Stimulated activated CD4-positive, alpha-beta T cell treated with anti-CD3 and anti-CD28 coated beads, Interleukin-4, amount 100 ng/mL, for 4 hours (primary cell): ENCODE results near the gene SDR39U1.
"Not testable (repeated sequence)": the region's sequence is repeated elsewhere in the genome, so short reads cannot be mapped to it uniquely, and the experiment has no call there.

Experiments used
- DNase-seq, 2 experiments: peaks; one replicate each; pipeline ENCODE4 v3.0.0-alpha.2; 2020

Gene SDR39U1, protein sequence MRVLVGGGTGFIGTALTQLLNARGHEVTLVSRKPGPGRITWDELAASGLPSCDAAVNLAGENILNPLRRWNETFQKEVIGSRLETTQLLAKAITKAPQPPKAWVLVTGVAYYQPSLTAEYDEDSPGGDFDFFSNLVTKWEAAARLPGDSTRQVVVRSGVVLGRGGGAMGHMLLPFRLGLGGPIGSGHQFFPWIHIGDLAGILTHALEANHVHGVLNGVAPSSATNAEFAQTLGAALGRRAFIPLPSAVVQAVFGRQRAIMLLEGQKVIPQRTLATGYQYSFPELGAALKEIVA

GRCh38 chr14:24442240-24443052, at the start of gene SDR39U1:
TSS of gene SDR39U1 (minus strand) at chr14:24442776. CDS start at chr14:24442769, 7 bp downstream.
- DNase-seq: peak; percentile 87 to 98

- DNase-seq: not testable (repeated sequence)
Measured at GRCh38 chr14:24491586-24492408, 49.2 kb upstream of the SDR39U1 start.

GRCh38 chr14:24483604-24484252, 41.2 kb upstream of the SDR39U1 start:
- peak in 1 of 2 experiments; percentile 5 for DNase-seq

DNA sequence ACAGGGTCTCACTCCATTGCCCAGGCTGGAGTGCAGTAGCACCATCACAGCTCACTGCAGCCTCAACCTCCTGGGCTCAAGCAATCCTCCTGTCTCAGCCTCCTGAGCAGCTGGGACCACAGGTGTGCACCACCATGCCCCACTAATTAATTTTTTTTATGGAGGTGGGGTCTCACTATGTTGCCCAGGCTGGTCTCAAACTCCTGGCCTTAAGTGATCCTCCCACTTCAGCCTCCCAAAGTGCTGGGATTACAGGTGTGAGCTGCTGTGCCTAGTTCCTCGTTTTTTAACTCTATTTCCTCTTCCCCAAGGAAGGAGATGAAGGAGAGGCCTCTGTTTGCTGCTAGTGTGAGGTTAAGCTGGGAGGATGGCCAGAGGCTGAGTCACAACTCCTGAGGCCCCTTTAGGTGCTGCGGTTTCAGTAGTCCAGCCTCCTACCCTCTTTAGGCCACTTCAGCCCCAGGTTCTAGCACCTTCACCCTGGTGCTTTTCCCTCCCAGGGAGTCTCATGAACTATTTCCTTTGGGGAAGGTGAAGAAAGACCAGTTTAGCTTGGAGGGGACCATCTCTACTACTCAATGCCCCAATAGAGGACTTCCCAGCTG, 40.2 kb upstream of the SDR39U1 start:
- not testable (repeated sequence) for DNase-seq

- peak; percentile 35 to 42 for DNase-seq
Measured at GRCh38 chr14:24481622-24482324, 39.2 kb upstream of the SDR39U1 start.

DNA sequence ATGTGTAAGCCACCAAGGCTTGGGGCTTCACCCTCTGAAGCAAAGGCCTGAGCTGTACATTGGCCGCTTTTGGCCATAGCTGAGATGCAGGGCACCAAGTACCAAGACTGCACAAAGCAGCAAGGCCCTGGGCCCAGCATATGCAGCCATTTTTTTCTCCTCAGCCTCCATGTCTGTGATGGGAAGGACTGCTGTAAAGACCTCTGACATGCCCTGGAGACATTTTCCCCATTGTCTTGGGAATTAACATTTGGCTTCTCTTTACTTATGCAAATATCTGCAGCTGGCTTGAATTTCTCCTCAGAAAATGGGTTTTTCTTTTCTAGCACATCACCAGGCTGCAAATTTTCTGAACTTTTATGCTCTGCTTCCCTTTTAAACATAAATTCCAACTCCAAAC, 37.4 kb upstream of the SDR39U1 start:
- not testable (repeated sequence) for DNase-seq

DNA sequence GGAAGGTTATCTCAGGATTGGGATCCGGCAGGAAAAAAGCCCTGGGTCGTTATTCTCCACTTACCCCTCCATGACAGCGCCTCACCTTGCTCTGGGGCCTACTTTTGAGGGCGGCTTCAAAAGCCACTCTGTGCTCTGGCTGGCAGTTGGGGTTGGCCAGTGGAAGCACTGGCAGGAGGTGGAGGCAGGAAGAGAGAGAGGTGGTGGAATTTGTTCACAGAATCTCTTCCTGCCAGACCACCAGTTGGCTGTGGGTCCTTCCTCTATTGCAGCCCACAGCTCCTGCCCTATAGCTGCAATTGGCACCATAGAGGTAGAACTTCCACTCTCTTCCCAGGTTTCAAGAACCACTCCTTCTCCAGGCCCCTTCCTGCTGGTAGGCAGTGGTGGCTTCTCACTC, 32.7 kb upstream of the SDR39U1 start:
- DNase-seq: no peak

- no peak for DNase-seq
Measured at GRCh38 chr14:24473211-24473610, 30.6 kb upstream of the SDR39U1 start.

DNA sequence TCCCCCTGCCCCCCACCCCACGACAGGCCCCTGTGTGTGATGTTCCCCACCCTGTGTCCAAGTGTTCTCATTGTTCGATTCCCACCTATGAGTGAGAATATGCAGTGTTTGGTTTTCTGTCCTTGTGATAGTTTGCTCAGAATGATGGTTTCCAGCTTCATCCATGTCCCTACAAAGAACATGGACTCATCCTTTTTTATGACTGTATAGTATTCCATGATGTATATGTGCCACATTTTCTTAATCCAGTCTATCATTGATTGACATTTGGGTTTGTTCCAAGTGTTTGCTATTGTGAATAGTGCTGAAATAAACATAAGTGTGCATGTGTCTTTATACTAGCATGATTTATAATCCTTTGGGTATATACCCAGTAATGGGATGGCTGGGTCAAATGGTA, 27.9 kb upstream of the SDR39U1 start:
- not testable (repeated sequence) for DNase-seq

DNA sequence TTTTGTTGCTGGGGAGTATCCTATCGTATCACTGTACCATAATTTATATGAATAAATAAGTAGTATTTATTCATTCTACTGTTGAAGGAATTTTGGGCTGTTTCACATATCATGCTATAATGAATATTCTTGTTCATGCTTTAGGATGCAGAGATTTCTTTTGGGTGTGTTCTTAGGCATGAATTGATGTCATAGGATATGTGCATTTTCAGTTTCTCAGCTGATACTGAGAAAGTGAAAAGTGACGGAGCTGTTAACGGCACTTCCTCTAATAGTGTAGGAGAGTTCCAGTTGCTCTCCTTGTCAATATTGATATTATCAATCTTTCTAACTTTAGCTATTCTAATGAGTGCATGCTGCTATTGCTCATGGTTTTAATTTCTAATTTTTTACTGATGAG, 23.2 kb upstream of the SDR39U1 start:
- no peak for DNase-seq

GRCh38 chr14:24465368-24465767, 22.8 kb upstream of the SDR39U1 start:
- DNase-seq: no peak

DNA sequence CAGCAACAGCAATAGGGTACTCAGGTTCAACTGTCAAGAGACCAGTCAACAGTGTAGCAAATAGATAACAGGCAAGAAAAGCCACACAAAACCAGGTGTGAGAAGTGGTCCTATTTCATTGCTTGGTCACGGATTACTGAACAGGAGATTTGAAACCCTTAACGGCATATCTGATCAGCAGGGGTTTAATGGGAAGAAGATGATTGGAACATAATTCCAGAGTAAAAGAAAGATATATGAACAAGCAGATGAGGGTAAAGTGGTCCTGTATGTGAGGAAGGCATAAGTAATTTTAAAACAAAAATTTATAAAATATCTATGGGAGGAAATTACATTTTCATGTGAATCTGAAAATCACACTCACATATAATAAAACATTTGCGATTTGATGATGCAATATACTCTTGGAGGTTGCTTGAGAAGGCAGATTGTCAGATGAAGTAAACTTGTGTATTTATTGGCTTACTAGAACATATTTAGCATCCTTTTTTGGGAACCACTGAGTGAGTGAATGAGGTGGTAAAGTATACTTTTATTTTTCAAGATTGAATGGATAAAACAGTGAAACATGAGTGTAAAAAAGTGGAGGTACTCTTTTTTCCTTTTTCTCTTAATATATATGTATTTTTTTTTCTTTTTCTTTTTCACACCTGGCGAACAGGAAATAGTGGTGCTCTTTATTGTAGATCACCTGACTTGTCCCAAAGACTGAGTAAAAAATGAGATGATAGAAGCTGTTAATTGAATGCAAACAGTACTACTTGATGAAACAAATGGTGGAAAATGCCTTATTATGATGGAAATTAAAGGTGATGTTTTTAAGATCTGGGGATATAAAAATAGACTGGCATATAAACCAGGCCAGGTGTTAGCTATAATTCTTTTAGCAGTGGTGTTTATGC, 21.6 kb upstream of the SDR39U1 start:
- DNase-seq: no peak

DNA sequence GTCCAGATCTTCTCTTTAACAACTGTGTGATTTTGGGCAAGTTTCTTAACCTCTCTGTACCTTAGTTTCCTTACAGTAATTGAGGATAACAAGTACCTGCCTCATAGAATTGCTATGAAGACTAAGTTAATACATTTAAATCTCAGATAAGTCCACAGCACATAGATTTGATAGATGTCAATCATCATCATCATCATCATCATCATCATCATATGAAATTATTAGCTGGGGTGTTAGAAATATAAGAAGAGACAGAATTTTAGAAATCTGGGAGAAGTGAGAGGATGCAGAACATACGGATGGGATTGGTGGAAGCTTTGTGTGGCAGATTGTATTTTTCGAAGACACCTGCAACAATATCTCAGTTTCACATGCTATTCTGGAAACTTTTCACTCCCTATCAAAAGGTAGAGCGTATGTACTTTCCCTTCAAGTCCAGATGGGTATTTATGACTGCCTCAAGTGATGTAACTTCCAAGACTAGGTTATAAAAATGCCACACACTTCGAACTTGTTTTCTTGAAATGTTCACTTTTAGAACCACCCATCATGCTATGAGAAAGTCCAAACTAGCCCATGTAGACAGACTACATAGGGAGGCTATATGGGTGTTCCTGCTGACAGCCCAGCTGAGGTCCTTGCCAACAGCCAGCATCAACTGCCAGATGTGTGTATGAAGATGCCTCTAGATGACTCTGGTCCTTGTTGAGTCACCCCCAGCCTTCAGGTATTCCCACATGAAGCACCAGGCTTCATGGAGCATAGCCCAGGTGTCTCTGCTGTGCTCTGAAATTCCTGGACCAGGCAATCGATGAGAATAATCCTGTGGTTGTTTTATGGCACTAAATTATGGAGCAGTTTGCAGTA, 20.7 kb upstream of the SDR39U1 start:
- DNase-seq: no peak

DNA sequence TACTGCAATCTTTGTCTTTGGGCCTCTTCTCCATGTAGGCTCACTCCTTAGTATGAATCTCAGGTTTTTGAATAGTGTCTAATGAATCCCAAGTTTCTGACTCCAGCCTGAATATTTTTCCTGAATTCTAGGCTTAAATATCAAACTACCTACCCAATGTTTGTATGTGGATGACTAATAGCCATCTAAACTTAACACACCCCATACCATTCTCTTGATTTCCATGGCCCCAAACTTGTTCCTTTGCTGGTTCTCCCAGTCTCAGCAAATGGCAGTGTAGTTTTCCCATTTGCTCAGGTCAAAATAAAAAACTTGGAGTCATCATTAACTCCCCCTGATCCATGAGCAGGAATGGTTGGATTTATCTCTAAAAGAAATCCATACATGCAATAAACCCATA, 18.8 kb upstream of the SDR39U1 start:
- no peak for DNase-seq

GRCh38 chr14:24459331-24459730, 16.8 kb upstream of the SDR39U1 start:
- DNase-seq: no peak

DNA sequence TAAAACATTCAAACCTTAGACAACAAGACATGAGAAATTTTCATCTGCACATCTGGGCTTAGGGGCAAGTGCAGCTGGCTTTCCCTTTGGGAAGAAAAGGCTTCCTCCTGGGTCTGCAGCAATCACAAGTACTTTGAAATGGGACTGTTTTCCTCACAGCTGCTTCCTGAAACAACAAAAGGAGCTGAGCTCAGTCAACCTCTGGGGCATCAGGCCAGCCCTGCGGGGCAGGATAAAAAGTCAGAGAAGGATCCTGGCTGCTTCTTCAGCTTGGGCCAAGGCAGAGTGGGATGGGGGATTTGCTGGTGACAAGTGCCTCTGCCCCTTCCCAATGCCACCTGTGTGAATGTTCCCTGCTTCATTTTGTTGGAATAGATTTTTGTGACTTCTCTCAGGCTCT, 16.2 kb upstream of the SDR39U1 start:
- DNase-seq: no peak

GRCh38 chr14:24456980-24457379, 14.4 kb upstream of the SDR39U1 start:
- DNase-seq: no peak

DNA sequence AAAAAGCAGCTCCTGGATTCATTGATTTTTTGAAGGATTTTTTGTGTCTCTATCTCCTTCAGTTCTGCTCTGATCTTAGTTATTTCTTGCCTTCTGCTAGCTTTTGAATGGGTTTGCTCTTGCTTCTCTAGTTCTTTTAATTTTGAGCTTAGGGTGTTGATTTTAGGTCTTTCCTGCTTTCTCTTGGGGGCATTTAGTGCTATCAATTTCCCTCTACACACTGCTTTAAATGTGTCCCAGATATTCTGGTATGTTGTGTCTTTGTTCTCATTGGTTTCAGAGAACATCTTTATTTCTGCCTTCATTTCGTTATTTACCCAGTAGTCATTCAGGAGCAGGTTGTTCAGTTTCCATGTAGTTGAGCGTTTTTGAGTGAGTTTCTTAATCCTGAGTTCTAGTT, 8.3 kb upstream of the SDR39U1 start:
- DNase-seq: not testable (repeated sequence)

DNA sequence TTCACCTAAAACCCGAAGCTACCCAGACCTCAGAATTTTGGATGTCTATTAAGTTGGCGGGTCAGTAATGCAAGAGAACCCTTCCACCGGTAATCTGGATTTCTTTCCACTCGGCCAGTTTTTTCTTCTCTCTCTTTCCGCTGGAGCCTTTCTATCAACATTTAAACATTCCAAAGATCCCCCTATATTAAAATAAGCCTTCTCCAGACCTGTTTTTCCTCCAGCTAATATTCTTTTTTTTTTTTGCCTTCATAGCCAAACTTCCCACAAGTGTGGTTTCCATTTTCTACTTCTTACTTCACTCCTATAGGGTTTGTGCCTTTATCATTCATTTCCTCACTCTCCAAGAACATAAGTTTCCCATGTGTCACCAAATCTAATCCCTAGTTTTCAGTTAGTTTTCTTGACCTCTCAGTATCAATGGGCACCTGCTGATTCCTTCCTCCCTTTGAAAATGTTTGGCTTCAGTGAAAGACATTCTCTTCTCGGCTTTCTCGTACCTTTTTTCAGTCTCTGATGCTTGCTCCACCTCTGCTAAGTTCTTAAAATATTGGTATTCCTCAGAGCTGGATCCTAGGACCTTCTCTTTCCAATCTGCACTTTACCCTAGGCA, 583 bp upstream of the SDR39U1 start:
- DNase-seq: no peak
